Stimulated activated CD8-positive, alpha-beta memory T cell treated with anti-CD3 and anti-CD28 coated beads, Interleukin-4, amount 100 ng/mL, for 24 hours (primary cell): ENCODE results near the gene DIP2C.
"Not testable (repeated sequence)": the region's sequence is repeated elsewhere in the genome, so short reads cannot be mapped to it uniquely, and the experiment has no call there.

ENCODE experiments used
- DNase-seq: peaks from one replicate; pipeline ENCODE4 v3.0.0-alpha.2; 2020; ENCODE audit warnings: low read depth

Gene DIP2C

GRCh38 chr10:595473-595872, 94.0 kb downstream of the DIP2C start:
- DNase-seq: no peak

- DNase-seq: no peak
Measured at GRCh38 chr10:594584-595270, 94.7 kb downstream of the DIP2C start.

- no peak for DNase-seq
Measured at GRCh38 chr10:593901-594457, 95.5 kb downstream of the DIP2C start.

- DNase-seq: no peak
Measured at GRCh38 chr10:593421-593820, 96.0 kb downstream of the DIP2C start.

- DNase-seq: no peak
Measured at GRCh38 chr10:593016-593415, 96.5 kb downstream of the DIP2C start.

GRCh38 chr10:591646-592045, 97.8 kb downstream of the DIP2C start:
- DNase-seq: no peak

GRCh38 chr10:590721-591120, 98.7 kb downstream of the DIP2C start:
- no peak for DNase-seq

GRCh38 chr10:589961-590680, 99.3 kb downstream of the DIP2C start:
- no peak for DNase-seq

GRCh38 chr10:588246-589165, 101.0 kb downstream of the DIP2C start:
- no peak for DNase-seq

- DNase-seq: no peak
Measured at GRCh38 chr10:586716-587115, 102.8 kb downstream of the DIP2C start.

GRCh38 chr10:586151-586550, 103.3 kb downstream of the DIP2C start:
- DNase-seq: no peak

- DNase-seq: no peak
Measured at GRCh38 chr10:585502-585901, 104.0 kb downstream of the DIP2C start.

- not testable (repeated sequence) for DNase-seq
Measured at GRCh38 chr10:584497-585290, 104.8 kb downstream of the DIP2C start.

- DNase-seq: no peak
Measured at GRCh38 chr10:583433-583832, 106.0 kb downstream of the DIP2C start.

- DNase-seq: no peak
Measured at GRCh38 chr10:581776-582330, 107.6 kb downstream of the DIP2C start.

- no peak for DNase-seq
Measured at GRCh38 chr10:580778-581177, 108.7 kb downstream of the DIP2C start.

GRCh38 chr10:576130-576465, 113.4 kb downstream of the DIP2C start:
- no peak for DNase-seq

- no peak for DNase-seq
Measured at GRCh38 chr10:575402-576129, 113.9 kb downstream of the DIP2C start.

- DNase-seq: no peak
Measured at GRCh38 chr10:572696-573095, 116.8 kb downstream of the DIP2C start.

- no peak for DNase-seq
Measured at GRCh38 chr10:571688-572451, 117.6 kb downstream of the DIP2C start.
